GM10847 (cell line): Measurements from ENCODE around the gene FIBCD1.

ENCODE experiments used
- POLR2A ChIP-seq: IDR thresholded peaks from 2 replicates; pipeline ENCODE4 v1.6.1; 2011; ENCODE audit not compliant: insufficient read length; ENCODE audit errors: extremely low read depth

The FIBCD1 gene

GRCh38 chr9:130962418-130963316 lies 23.6 kb upstream of the FIBCD1 start:
- no peak for TF ChIP-seq POLR2A

GRCh38 chr9:130961511-130962300 lies 22.7 kb upstream of the FIBCD1 start:
- TF ChIP-seq POLR2A = no peak

GRCh38 chr9:130960522-130961378 lies 21.7 kb upstream of the FIBCD1 start:
- no peak for TF ChIP-seq POLR2A

- TF ChIP-seq POLR2A = no peak
Observed at GRCh38 chr9:130959809-130960334, 20.8 kb upstream of the FIBCD1 start.

DNA sequence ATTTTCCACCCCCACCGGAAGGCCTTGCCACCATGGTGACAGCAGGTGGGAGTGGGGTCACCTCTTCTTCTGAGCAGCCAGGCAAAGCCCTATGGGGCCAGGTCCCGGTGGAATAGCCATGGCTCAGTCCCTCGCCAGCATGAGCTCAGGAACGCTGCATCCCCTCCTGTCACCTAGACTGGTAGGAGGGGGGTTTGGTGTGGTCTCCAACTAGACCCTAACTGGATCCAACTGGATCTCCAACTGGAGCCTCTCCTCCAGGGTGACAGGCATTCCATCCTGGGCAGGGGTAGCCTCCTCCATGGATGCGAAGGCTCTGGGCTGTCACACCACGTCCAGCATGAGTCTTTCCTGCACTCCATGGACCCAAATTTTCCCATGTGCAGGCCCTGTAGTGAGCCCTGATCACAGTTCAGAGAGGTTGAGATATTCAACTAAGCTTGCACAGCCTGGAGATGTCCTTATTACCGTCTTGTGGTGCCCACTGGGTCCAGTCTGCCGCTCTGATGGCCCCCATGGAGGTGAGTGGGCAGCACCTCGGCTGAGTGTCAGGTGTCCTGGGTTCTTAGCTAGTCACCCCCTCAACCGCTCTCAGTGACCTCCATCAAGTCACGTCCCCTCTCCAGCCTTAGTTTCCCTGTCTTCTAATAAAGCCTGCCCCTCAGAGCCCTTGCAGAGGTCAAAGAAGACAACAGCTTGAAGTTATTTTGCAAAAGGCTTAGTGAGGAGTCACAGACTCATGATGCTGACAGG lies 18.6 kb upstream of the FIBCD1 start:
- TF ChIP-seq POLR2A = no peak

DNA sequence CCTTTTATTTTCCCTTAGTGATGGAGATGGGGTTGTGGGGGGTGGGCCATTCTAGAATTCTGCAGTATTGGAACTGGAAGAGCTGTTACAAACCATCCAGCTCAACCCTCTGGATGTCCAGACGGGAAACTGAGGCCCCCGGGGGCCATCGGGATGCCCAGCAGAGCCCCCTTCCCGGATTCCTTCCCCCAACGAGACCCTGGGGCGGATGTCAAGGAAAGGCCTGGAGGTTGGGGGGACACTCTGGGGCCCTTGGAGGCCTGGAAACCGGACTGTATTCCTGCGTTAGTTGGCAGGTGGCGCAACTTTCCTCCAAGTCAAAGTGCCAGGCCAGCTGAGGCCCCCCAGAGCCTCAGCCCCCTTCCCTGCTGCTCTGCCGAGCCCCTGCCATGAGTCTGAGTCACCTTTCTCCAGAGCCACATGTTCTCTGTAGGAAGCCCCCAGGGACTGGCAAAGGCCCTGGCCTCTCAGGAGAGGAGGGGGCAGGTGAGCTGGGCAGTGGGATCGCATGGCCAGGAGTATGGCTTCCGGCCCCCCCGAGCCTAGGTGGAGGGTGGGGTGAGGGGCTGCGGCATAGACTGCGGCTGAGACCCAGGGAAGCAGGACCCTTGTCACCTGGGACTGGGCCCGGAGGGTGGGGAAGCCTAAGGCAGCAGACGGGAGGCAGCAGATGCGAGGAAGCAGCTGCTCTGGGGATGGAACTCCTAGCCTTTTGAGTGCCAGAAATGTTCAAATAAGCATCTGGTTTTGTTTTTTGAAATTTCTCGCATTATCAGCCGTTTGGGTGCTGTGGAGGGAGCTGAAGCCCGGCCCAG lies 17.8 kb upstream of the FIBCD1 start:
- no peak for TF ChIP-seq POLR2A

GRCh38 chr9:130955947-130956621 lies 17.0 kb upstream of the FIBCD1 start:
- TF ChIP-seq POLR2A = no peak

DNA sequence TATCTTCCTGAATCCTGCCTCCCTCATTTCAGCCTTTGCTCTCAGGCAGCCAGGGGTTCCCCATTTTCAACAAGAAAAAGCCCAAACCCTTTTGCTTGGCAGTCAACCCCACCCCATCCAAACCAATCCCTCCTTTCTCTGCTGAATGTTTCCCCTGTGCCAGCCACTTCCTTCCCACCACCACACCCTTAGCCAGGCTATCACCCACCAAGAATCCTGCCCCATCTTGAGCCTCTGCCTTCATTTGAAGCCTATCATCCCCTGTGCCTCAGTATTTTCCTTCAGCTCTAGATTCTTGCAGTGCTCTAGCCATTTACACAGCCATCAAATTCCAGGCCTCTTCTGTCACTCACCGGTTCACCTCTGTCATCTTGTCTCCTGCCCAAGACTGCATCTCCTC lies 15.3 kb upstream of the FIBCD1 start:
- TF ChIP-seq POLR2A = no peak

DNA sequence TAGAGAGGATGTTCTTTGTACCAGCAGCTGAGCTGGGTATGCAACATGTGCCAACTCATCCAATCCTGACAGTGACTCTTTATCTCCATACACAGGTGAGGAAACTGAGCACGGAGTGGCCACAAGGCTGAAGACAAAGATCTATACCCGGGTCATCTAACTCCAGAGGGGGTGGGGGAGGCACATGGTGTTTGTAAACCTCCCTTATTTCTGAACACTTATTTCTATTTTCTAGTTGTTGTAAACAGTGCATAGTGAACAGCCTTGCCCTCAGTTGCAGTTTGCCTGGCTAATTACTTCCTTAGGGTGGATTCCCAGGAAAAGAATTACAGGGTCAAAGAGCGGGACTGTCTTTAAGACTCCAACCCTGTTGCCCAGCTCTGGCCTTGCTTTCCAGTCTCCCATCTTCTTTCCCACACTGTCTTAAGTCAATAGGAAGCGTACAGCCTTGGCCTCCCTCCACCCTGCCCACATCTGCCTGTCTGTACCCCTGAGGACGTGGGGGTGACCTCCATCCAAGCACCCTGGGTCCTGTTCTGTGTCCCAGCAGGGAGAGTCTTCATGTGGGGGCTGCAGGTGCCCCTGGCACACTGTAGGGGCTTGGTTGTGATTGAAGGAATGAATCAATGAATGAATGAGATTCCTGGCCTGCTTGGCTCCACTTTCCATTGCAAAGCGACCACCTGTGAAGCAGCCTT lies 13.2 kb upstream of the FIBCD1 start:
- TF ChIP-seq POLR2A = no peak

- TF ChIP-seq POLR2A = no peak
Observed at GRCh38 chr9:130950039-130950311, 10.9 kb upstream of the FIBCD1 start.

- no peak for TF ChIP-seq POLR2A
Observed at GRCh38 chr9:130949188-130950038, 10.4 kb upstream of the FIBCD1 start.

DNA sequence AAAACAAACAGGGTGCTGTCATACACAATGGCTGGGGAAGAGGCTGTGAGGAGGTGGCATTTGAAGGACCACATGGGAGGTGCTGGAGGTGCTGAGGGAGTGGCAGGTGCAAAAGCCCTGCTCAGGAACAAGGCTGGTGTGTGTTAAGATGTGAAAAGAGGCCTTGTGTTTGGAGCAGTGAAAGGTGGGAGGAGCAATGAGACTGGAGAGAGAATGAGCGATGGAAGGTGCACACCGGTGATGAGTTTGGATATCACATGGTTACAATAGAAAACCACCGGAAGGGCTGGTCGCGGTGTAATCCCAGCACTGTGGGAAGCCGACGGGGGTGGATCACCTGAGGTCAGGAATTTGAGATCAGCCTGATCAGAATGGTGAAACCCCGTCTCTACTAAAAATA lies 9.2 kb upstream of the FIBCD1 start:
- no peak for TF ChIP-seq POLR2A
